Measurements from ENCODE around the gene LDLRAD3. TPM values are rescaled to one million over a fixed set of nuclear protein-coding genes. Genes with fewer than 3 reads are reported as not detected.

Gene LDLRAD3
- total RNA-seq, 3 donors from 2014 or later = 1.0 to 8.1 (median 2.0) TPM

GRCh38 chr11:36114095-36114494 lies 170.2 kb downstream of the LDLRAD3 start:
- no peaks in the 10 kb centered on the region for H3K9me3 ChIP-seq
- no peaks in the 10 kb centered on the region for H3K36me3 ChIP-seq (ENCODE audit: low read depth)
- H3K4me1 ChIP-seq (ENCODE audit: low read depth) = no peaks in the 10 kb centered on the region
- TF ChIP-seq, protein P1, sequence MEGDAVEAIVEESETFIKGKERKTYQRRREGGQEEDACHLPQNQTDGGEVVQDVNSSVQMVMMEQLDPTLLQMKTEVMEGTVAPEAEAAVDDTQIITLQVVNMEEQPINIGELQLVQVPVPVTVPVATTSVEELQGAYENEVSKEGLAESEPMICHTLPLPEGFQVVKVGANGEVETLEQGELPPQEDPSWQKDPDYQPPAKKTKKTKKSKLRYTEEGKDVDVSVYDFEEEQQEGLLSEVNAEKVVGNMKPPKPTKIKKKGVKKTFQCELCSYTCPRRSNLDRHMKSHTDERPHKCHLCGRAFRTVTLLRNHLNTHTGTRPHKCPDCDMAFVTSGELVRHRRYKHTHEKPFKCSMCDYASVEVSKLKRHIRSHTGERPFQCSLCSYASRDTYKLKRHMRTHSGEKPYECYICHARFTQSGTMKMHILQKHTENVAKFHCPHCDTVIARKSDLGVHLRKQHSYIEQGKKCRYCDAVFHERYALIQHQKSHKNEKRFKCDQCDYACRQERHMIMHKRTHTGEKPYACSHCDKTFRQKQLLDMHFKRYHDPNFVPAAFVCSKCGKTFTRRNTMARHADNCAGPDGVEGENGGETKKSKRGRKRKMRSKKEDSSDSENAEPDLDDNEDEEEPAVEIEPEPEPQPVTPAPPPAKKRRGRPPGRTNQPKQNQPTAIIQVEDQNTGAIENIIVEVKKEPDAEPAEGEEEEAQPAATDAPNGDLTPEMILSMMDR (IDR thresholded peaks at IDR 0.05) = no peak
- ATAC-seq (no peak), DNase-seq (no peak)
- H3K4me3 ChIP-seq = no peak overlapping the region
- intact Hi-C loops (cut with DNase I, micrococcal nuclease) = no loop called here

- Histone ChIP-seq H3K4me1 (ENCODE audit: low read depth) (no peaks in the 10 kb centered on the region), H3K4me3 (no peak overlapping the region), H3K36me3 (ENCODE audit: low read depth) (no peaks in the 10 kb centered on the region), H3K9me3 (no peaks in the 10 kb centered on the region)
- intact Hi-C loops (cut with DNase I, micrococcal nuclease) = no loop called here
- ATAC-seq = no peak
- DNase-seq = no peak
- TF ChIP-seq, protein P1 (IDR thresholded peaks at IDR 0.05) = no peak
Observed at GRCh38 chr11:36115378-36115801, 171.5 kb downstream of the LDLRAD3 start.

DNA sequence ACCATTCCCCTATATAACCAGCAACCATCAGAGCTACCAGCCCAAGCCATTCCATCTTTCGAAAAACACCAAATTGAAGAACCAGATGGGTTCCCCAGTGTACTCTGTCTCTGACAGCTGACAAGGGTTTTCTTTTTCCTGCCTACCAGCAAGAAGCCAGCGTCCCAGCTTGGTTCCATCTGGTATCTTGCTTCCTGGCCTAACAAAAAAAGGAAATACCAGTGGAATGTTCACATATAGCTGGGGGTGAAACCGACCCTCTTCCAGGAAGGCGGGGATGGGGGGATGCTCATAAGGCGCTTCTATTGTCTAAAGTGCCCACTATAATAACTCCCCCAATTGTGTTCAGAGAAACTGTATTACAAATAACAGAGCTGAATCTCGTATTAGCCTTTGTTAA lies 172.3 kb downstream of the LDLRAD3 start:
- TF ChIP-seq, protein P1 (IDR thresholded peaks at IDR 0.05) = no peak
- Histone ChIP-seq H3K4me1 (ENCODE audit: low read depth) (no peaks in the 10 kb centered on the region), H3K36me3 (ENCODE audit: low read depth) (no peaks in the 10 kb centered on the region), H3K4me3 (no peak overlapping the region), H3K9me3 (no peaks in the 10 kb centered on the region)
- intact Hi-C loops (cut with DNase I, micrococcal nuclease) = no loop called here
- ATAC-seq = no peak
- no peak for DNase-seq

GRCh38 chr11:36118084-36118483 lies 174.2 kb downstream of the LDLRAD3 start:
- H3K9me3 ChIP-seq = no peaks in the 10 kb centered on the region
- ATAC-seq = no peak
- TF ChIP-seq, protein P1 (IDR thresholded peaks at IDR 0.05) = no peak
- no peak overlapping the region for H3K4me3 ChIP-seq
- no peaks in the 10 kb centered on the region for H3K36me3 ChIP-seq (ENCODE audit: low read depth)
- DNase-seq = no peak
- H3K4me1 ChIP-seq (ENCODE audit: low read depth) = no peaks in the 10 kb centered on the region
- intact Hi-C loops (cut with DNase I, micrococcal nuclease) = no loop called here

- ATAC-seq = no peak
- intact Hi-C loops (cut with DNase I, micrococcal nuclease) = no loop called here
- H3K36me3 ChIP-seq (ENCODE audit: low read depth) = no peaks in the 10 kb centered on the region
- H3K9me3 ChIP-seq = no peaks in the 10 kb centered on the region
- no peak for DNase-seq
- TF ChIP-seq, protein P1 (IDR thresholded peaks at IDR 0.05) = no peak
- no peaks in the 10 kb centered on the region for H3K4me1 ChIP-seq (ENCODE audit: low read depth)
- H3K4me3 ChIP-seq = no peak overlapping the region
Observed at GRCh38 chr11:36119300-36119699, 175.4 kb downstream of the LDLRAD3 start.

- no peak for DNase-seq
- intact Hi-C loops (cut with DNase I, micrococcal nuclease) = no loop called here
- H3K9me3 ChIP-seq = no peaks in the 10 kb centered on the region
- no peaks in the 10 kb centered on the region for H3K36me3 ChIP-seq (ENCODE audit: low read depth)
- no peak overlapping the region for H3K4me3 ChIP-seq
- TF ChIP-seq, protein P1 (IDR thresholded peaks at IDR 0.05) = no peak
- no peaks in the 10 kb centered on the region for H3K4me1 ChIP-seq (ENCODE audit: low read depth)
- ATAC-seq = no peak
Observed at GRCh38 chr11:36121054-36121453, 177.2 kb downstream of the LDLRAD3 start.
